HG03571 (cell line): ENCODE measurements around the gene SMYD3.

Source experiments
- ATAC-seq: cut with Tn5 transposase; IDR thresholded peaks from one replicate; pipeline ENCODE4 v1.9.1; 2021; ENCODE audit not compliant: unreplicated experiment

The SMYD3 gene

DNA sequence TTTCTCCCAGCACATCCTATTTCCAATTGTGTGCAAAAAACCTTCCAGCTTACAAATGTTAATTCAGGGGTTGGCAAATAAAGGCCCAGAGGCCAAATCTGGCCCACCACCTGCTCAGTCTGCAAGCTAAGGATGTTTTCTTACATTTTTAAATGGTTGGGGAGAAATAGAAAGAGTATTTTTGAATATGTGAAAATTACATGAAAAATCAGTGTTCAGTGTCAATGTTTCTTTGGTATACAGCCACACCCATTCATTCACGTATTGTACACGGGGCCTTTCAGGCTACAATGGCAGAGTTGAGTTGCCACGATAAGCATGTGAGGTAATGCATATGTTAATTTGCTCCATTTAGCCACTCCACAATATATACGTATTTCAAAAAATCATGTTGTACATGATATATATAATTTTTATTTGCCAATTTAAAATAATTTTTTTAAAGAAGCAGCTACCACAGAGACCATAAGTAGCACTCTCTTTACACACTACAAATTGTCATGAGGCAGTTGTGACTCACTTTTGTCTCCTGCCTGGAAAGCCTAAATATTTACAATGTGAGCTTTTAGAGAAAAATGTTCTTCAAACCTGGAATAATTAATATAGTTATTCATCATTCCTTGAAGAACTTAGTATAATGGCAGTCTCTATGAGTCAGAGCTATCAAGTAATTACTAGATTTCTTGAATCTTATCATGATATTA, 189.6 kb downstream of the SMYD3 start:
- ATAC-seq = no peak

DNA sequence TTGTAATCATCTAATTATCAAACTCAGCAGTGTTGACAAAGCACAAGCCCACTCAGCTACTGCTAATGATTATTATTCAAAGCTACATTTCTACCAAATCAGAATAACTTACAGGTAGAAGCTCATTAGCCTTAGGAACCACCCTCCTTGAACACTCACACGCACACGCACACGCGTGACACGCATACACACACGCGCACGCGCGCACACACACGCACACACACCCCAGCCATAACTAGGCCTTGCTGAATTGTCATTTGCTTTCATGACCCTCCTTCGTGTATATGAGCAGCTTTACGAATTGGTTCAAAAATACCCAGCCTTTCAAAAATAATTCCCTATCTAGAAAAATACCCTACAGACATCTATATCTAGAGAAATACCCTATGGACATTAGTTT, 195.6 kb downstream of the SMYD3 start:
- no peak for ATAC-seq

DNA sequence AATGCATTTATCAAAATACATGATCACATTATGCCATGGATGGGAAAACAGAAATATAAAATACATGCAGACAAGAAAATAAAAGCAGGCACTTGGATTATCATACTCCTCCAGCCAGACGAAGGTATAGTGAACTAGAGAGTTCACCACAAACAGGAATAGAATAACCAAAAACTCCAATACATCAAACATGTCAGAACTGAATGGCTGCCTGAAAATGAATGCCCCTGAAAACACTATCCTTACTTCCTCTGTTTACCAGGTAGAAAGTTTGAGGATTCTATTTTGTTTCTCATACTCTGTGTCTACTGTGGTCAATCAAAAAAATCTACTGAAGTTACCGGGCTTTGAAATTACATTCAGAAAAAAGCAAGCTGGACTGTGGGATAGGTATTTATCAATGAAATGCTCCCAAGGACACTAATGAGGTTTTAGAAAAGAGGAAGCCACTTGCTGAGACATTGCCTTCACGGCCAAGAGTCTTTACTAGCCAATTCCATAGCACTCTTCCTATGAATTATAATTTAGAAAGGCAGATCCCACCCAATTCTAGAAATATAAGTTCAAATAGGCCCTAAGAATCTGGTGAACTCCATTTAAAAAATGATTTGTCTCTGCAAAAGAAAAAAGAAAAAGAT, 197.7 kb downstream of the SMYD3 start:
- ATAC-seq = no peak

DNA sequence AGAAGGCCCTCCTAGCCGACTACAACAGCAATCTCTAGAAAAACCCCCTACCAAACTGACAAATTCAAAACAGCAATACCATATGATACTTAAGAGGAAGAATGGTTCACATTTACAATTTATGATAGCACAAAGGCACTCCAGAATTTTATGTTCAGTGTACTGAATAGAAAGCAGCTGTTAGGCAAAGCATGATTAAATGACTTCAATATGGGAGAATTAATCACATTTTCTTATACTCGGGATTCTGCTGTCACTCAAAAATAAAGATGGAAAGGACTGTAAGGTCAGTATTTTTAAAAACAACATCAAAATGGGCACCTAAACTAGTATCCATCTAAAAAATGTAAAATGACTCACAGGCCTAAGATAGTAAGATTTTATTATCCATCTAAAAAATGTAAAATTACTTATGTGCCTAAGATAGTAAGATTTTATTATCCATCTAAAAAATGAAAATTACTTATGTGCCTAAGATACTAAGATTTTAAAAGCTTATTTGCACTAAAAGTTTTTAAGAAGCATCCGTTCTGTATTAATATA, 198.5 kb downstream of the SMYD3 start:
- no peak for ATAC-seq

GRCh38 chr1:246306415-246307037, 200.6 kb downstream of the SMYD3 start:
- no peak for ATAC-seq

DNA sequence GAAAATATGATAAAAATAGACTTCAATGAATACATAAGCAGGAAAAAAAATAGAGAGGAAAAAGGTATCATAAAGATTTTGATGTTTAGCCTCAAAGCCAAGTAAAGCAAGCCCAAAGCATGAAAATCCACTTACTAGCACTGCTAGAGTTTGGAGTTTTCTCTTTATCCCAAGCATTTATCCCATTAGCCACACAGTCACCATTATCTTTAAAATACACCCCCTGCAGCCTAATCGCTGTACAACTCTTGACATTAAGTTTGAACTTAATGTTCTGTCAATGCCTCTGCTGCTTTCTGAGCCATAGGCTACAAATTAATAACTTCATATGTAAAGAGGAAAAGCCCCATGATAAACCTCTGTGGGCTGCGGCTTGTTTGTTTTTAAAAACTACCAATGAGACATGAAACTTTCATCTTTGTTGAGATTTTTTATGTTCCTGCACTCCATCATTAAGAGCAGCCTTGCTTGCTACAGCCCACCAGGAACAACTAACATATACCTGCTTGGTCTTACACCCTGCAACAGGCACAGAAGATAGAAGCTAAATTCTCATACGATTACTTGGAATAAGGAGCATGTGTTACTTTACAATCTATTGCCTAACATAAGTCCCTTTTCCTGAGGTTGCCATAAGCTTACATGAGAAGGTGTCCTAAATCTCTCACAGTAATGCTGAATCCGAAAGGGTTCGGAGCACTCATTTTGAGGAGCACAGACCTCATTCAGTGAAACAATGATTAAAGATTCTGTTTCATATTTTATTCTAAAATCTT, 202.4 kb downstream of the SMYD3 start:
- no peak for ATAC-seq

DNA sequence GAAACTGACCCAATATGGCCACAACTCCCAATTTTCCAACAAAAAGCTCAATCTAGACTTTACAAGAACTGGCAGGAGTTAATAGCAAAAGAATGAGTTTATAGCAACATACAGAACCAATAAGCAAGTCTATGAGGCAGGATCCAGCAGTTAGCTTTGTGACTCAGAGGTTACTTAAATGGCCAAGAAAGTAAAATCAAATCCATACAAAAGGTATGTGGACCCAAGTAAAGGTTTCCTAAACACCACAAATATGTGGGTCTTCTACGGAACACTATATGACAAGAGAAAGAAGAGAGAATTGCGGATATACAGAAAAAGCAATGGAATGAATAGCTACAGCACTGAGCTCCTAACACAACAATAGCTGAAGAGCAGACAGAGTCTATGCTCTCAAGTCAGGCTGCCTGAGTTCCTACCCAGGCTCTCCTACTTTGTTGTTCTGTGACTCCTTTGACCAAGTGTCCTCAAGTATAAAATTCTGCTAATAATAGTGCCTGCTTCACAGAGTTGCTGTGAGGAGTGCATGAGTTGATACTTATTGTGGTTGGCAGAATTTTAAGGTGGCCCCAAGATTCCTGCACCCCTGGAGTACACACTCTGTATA, 204.3 kb downstream of the SMYD3 start:
- no peak for ATAC-seq

DNA sequence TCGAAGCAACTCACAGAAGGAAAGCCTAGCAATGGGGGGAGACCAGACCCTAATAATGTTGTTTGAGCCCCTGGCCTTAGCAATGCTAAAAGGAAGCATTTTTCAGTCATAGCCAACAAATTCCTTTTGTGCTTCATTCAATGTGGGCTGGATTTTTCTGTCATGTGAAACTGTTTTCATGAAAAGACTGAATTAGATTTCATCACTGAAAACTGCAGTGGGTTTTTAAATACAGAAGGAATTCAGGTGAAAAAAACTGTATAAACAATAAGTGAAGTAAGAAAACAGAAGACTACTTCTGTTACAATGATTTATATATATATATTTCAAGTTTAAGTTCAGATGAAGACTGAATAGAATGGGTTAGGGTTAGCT, 204.8 kb downstream of the SMYD3 start:
- ATAC-seq = no peak

GRCh38 chr1:246301553-246302250, 205.4 kb downstream of the SMYD3 start:
- ATAC-seq = no peak

- ATAC-seq = no peak
Measured at GRCh38 chr1:246300626-246301549, 206.2 kb downstream of the SMYD3 start.

DNA sequence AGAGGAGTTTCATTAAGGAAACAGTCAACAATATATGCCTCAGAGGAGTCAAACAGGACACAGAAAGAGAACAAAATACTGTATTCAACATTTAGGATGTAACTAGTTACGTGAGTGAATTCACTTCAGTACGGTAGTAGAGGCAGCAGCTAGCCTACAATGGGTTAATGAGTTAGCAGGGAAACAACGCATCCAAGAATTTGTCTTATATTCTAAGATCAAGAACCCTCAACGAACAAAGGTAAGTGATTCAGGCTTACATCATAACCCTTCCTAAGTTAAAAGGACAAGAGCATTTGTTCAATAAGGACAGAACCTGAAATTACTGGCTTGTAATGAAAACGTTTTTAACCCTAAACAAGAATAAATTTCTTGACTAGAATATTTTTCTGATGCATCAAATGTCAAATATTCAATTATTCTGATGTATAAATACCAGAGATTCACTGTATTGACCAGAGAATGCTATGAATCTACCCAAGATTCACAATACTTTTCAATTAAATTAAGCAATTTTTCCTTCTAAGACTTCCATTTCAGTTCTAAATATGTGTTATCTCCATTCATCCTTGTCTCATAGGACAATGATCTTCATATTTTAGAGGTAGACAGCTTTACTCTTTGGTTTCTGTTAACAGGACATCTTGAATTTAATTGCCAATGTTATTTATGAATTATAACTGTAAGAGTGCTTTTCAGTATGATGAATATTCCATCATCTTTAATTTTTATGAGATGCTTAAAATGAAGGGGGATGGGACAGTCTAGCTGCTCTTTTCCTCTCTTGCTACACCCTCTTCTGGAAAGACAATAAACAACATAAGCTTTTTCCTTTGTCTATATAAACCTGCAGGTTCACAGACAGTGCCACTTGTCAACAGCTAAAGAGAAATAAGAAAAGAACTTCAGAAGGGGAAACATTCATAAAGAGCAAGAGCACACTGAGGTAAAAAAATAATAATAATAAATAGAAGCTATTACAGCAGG, 209.5 kb downstream of the SMYD3 start:
- ATAC-seq = no peak

- ATAC-seq = no peak
Measured at GRCh38 chr1:246295968-246296367, 211.1 kb downstream of the SMYD3 start.

DNA sequence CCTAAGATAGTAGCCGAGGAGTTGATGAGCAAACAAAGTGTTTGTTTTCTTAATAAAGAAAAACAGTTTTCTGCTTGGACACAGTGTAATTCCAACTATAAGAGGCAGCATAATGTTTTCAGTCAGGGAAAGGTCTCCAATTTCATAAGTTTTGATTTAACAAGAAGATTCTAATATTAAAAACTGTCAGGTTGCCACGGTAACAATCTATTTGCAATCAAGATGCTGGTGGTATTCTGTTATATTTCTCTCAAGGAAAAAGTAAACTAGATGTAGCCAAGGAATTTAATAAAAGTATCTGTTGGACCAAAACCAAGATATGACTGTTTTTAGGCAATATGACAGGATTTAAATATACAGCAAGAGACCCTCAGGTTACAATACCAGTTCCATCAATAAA, 211.7 kb downstream of the SMYD3 start:
- no peak for ATAC-seq

DNA sequence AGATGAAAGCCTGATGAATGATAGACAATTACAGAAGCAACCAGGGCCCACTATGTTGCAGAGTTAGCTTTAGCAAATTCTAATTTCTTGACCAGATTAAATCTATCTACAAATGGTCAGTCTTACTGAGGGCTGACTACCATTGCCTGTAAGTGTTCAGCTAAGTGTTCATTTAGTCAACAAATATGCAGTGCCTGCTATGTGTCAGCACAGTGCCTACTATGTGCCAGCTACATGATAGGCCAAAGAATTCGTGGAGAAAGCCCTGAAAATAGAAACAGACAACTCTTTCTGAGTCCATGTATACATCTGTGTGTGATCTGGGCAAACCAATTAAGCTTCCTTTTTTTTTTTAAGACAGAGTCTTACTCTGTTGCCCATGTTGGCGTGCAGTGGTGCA, 212.8 kb downstream of the SMYD3 start:
- no peak for ATAC-seq

DNA sequence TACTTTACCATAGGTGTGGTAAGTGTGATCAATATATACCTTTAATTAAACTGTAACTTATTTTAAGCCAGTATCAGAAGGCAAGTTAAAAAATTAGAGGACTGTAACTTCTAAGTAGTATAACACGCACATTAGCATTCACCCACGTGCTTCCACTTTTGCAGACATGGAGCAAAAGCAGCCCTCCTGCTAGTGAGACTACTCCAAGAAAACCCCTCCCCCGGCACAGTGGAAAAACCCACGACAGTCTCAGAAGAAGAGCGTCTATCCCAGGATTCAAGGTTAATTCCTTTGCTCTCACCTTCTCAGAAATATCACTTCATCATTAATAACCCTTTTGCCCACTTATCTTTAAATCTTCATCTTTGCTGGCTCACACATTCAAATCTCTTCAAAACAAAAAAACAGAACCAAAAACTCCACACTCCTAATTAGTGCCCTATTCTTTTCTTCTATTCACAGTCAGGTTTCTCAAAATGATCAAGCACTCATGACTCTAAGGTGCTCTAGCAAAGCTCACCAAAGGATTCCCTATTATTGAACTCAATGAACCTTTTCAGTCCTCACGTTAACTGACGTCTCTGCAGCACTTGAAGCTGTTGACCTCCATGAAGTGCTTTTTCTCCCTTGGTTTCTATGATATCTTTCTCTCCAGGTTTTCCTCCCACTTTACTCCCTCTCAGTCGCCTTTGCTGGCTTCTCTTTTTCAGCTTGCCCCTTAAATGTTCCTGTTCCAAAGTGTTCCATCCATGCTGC, 213.5 kb downstream of the SMYD3 start:
- ATAC-seq = no peak

DNA sequence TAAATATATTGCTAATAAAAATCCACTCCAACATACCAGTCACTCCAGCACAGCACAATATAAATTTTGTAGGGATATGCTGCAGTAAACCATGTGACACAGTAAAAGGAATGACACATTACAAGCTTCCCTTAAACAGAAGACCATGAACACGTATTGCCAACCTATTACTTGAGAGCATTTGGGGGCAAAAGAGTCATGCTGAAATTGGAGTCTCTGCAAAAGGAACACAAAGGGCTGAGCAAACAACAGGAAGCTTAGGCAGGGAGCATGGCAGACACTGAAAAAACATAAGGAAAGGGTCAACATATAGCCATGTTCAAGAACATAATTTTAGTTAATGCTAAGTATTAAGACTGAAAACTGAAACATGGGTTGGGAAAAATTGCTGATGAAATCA, 214.5 kb downstream of the SMYD3 start:
- ATAC-seq = no peak

DNA sequence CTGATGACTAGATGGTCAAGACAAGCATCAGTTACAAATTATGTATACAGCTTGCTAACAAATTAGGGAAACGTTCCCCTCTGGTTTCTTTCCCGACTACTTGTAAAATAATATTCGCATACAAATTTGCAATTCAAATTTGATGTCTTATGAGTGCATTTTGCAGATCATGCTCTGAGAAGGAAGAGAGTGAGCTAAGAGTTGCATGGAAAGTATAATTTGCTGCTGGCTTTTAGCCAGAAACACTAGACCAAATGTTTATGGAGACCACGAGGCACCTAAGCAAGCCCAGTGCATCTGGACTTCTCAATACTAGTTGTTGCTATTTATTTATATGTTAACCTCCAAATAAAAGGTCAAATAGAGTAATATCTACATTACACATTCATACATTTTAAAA, 216.0 kb downstream of the SMYD3 start:
- no peak for ATAC-seq
